ENCODE results near the gene IGSF5. TPM values are rescaled to one million over a fixed set of nuclear protein-coding genes. Genes with fewer than 3 reads are reported as not detected.

The IGSF5 gene
- polyA plus RNA-seq, 1 experiment, result not detected

GRCh38 chr21:39781331-39781730 is 36.3 kb downstream of the IGSF5 start:
- no peak for DNase-seq (ENCODE audit: low read depth)
- Histone ChIP-seq H3K27me3 (ENCODE audit: control insufficient read depth, insufficient read depth, low read length) (no peaks in the 10 kb centered on the region), H3K36me3 (ENCODE audit: control insufficient read depth, insufficient read depth, low read length) (no peaks in the 10 kb centered on the region), H3K4me3 (ENCODE audit: low read depth, low read length) (no peak overlapping the region)
- ChIA-PET CTCF (no interaction called here), POLR2A (no interaction called here)
- no peak for TF ChIP-seq CTCF (IDR thresholded peaks at IDR 0.05; ENCODE audit: insufficient read depth, low read depth, low read length)

GRCh38 chr21:39788383-39788782 is 43.4 kb downstream of the IGSF5 start:
- POLR2A ChIA-PET, result no interaction called here
- peak; percentile 31 for DNase-seq (ENCODE audit: low read depth)

DNA sequence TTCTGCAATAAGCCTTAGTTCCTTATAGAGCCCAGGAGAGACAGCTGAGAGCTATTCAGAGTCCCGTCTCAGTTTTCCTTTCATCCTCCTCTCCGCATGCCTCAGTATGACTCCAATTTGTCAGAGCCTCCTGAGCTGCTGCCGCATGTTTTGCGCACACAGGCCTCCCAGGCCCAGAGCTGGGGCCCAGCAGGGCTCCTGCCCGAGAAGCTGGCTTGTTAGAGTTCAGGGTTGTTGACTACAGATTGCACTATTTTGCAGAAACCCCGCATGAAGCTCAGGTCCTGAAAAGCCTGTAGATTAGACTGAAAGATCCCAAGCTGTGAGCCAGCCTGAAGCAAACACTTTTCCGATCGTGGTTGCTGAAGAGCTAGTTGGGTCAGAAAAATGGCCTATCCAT is 51.5 kb downstream of the IGSF5 start:
- Histone ChIP-seq H3K36me3 (ENCODE audit: control insufficient read depth, insufficient read depth, low read length) (no peaks in the 10 kb centered on the region), H3K27me3 (ENCODE audit: control insufficient read depth, insufficient read depth, low read length) (no peaks in the 10 kb centered on the region), H3K4me3 (ENCODE audit: low read depth, low read length) (no peak overlapping the region)
- CTCF ChIA-PET, result no interaction called here
- DNase-seq (ENCODE audit: low read depth), result no peak
- POLR2A ChIA-PET, result no interaction called here
- no peak for TF ChIP-seq CTCF (IDR thresholded peaks at IDR 0.05; ENCODE audit: insufficient read depth, low read depth, low read length)

More at GRCh38 chr21:39788383-39788782, 43.4 kb downstream of the IGSF5 start:
- no peaks in the 10 kb centered on the region for H3K36me3 ChIP-seq (ENCODE audit: control insufficient read depth, insufficient read depth, low read length)
- CTCF ChIA-PET, result no interaction called here
- no peaks in the 10 kb centered on the region for H3K27me3 ChIP-seq (ENCODE audit: control insufficient read depth, insufficient read depth, low read length)
- H3K4me3 ChIP-seq (ENCODE audit: low read depth, low read length), result no peak overlapping the region
- TF ChIP-seq CTCF (IDR thresholded peaks at IDR 0.05; ENCODE audit: insufficient read depth, low read depth, low read length), result peak; percentile 66

GRCh38 chr21:39799178-39799577 is 54.2 kb downstream of the IGSF5 start:
- CTCF ChIA-PET, result no interaction called here
- DNase-seq (ENCODE audit: low read depth), result no peak

DNA sequence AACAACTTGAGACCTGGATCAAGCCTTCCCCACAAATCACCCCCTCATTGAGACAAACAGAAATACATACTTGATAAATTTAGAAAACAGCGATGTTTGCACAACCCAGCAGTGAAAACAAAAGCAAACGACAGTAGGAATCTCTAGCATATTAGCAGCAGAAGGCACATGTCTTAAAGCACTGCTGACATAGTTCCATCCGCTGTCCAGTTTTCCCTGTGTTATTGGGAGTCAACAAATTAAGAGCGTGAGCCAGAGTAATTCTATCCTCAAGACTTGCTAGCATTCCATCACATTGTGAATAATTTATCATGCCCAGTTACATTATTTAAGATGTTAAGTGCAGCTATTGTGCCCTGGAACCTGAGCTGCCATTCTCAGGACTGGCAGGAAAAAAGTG is 55.3 kb downstream of the IGSF5 start:
- no peak for TF ChIP-seq CTCF (IDR thresholded peaks at IDR 0.05; ENCODE audit: insufficient read depth, low read depth, low read length)
- Histone ChIP-seq H3K4me3 (ENCODE audit: low read depth, low read length) (no peak overlapping the region), H3K27me3 (ENCODE audit: control insufficient read depth, insufficient read depth, low read length) (no peaks in the 10 kb centered on the region), H3K36me3 (ENCODE audit: control insufficient read depth, insufficient read depth, low read length) (no peaks in the 10 kb centered on the region)
- ChIA-PET POLR2A (no interaction called here), CTCF (no interaction called here)
- DNase-seq (ENCODE audit: low read depth), result no peak

More at GRCh38 chr21:39799178-39799577, 54.2 kb downstream of the IGSF5 start:
- H3K4me3 ChIP-seq (ENCODE audit: low read depth, low read length), result no peak overlapping the region
- H3K27me3 ChIP-seq (ENCODE audit: control insufficient read depth, insufficient read depth, low read length), result no peaks in the 10 kb centered on the region
- no peaks in the 10 kb centered on the region for H3K36me3 ChIP-seq (ENCODE audit: control insufficient read depth, insufficient read depth, low read length)
- POLR2A ChIA-PET, result no interaction called here
- no peak for TF ChIP-seq CTCF (IDR thresholded peaks at IDR 0.05; ENCODE audit: insufficient read depth, low read depth, low read length)
